ENCODE results near the gene ZFX.
A peak's percentile ranks its signal among the peaks of the same experiment; 100 is the strongest.

ZFX gene

DNA sequence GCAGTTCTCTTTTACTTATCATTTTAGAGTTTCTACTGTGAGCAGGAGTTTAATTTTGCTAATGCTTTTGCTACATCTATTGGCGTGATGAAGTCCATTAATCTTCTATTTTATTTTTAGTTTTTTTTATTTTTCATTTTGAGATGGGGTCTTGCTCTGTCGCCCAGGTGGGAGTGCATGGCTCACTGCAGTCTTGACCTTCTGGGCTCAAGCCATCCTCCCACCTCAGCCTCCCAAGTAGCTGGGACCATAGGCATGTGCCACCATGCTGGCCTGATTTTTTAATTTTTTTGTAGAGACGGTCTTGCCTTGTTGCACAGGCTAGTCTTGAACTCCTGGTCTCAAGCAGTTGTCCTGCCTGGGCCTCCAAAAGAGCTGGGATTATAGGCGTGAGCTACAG lies 9.4 kb downstream of the ZFX start:
- no peak for TF ChIP-seq CTCF (IDR thresholded peaks at IDR 0.05; ENCODE audit: control extremely low read depth, extremely low read depth, low read depth, missing control alignments)
- DNase-seq (ENCODE audit: extremely low spot score), result no peak
- POLR2A ChIA-PET, result no interaction called here
- CTCF ChIA-PET, result no interaction called here

- ChIA-PET CTCF (no interaction called here), POLR2A (no interaction called here)
- DNase-seq (ENCODE audit: extremely low spot score), result no peak
- no peak for TF ChIP-seq CTCF (IDR thresholded peaks at IDR 0.05; ENCODE audit: control extremely low read depth, extremely low read depth, low read depth, missing control alignments)
These were observed 16.5 kb downstream of the ZFX start for GRCh38 chrX:24166078-24166477.

GRCh38 chrX:24167719-24168472 lies 18.4 kb downstream of the ZFX start:
- no peak for TF ChIP-seq CTCF (IDR thresholded peaks at IDR 0.05; ENCODE audit: control extremely low read depth, extremely low read depth, low read depth, missing control alignments)
- DNase-seq (ENCODE audit: extremely low spot score), result no peak
- ChIA-PET CTCF (no interaction called here), POLR2A (no interaction called here)

- CTCF ChIA-PET, result no interaction called here
- no peak for DNase-seq (ENCODE audit: extremely low spot score)
- no peak for TF ChIP-seq CTCF (IDR thresholded peaks at IDR 0.05; ENCODE audit: control extremely low read depth, extremely low read depth, low read depth, missing control alignments)
- POLR2A ChIA-PET, result no interaction called here
These were observed 19.3 kb downstream of the ZFX start for GRCh38 chrX:24168807-24169206.

GRCh38 chrX:24169211-24169610 lies 19.7 kb downstream of the ZFX start:
- no peak for TF ChIP-seq CTCF (IDR thresholded peaks at IDR 0.05; ENCODE audit: control extremely low read depth, extremely low read depth, low read depth, missing control alignments)
- ChIA-PET CTCF (no interaction called here), POLR2A (no interaction called here)
- peak; percentile 31 for DNase-seq (ENCODE audit: extremely low spot score)

DNA sequence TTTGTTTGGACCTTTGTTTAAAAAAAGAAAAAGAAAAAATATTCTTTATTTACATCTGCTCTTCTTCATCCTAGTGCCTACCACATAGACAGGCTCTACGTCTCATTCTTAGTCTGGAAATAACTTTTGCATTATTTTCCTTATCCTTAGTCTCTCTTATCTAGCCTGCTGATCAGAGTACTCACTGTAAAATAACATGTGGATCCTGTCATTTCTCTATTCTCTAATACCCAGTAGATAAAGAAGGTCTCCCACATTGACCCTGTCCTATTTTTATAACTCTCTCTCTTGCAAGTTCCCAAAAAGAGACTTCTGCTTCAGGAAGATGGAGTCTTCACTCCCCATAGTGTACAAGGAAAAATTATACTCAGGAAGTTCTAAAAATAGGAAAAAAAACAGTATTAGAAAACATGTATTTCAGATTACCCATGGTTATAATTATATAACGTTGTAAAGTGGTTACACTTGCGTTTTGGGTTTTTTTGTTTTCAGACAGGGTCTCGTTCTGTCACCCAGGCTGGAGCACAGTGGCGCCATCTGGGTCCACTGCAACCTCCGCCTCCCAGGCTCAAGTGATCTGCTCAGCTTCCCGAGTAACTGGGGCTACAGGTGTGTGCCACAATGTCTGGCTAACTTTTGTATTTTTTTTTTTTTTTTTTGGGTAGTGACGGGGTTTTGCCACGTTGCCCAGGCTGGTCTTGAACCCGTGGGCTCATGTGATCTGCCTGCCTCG lies 23.8 kb downstream of the ZFX start:
- ChIA-PET POLR2A (interaction anchor here (0.7 kb wide), 1 partner anchor 10 kb away, joined by 3 read pairs; no protein-coding TSS in a partner anchor), CTCF (no interaction called here)
- no peak for DNase-seq (ENCODE audit: extremely low spot score)
- TF ChIP-seq CTCF (IDR thresholded peaks at IDR 0.05; ENCODE audit: control extremely low read depth, extremely low read depth, low read depth, missing control alignments), result no peak
